ENCODE results near the gene HSPB8.

DNA sequence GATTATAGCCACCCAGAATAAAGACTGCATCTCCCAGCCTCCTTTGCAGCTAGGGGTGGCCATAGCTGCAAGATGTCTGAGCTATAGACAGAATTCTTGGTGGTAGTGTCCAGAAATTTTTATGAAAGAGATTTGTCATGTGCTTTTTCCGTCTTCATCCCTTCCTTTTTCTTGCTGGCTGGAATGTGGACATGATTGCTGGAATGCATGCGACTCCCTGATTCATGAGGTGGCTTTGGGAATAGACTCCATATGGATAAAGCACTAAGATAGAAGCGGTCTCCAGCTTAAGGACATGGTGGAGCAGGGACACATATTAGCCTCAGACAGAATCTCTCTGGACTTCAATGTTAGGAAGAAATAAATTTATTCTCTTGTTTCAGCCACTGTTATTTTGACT lies 10.0 kb upstream of the HSPB8 start:
- TF ChIP-seq, protein P1, sequence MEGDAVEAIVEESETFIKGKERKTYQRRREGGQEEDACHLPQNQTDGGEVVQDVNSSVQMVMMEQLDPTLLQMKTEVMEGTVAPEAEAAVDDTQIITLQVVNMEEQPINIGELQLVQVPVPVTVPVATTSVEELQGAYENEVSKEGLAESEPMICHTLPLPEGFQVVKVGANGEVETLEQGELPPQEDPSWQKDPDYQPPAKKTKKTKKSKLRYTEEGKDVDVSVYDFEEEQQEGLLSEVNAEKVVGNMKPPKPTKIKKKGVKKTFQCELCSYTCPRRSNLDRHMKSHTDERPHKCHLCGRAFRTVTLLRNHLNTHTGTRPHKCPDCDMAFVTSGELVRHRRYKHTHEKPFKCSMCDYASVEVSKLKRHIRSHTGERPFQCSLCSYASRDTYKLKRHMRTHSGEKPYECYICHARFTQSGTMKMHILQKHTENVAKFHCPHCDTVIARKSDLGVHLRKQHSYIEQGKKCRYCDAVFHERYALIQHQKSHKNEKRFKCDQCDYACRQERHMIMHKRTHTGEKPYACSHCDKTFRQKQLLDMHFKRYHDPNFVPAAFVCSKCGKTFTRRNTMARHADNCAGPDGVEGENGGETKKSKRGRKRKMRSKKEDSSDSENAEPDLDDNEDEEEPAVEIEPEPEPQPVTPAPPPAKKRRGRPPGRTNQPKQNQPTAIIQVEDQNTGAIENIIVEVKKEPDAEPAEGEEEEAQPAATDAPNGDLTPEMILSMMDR (conservative IDR thresholded peaks at IDR 0.05) = no peak
- no peak for TF ChIP-seq ZFX (IDR thresholded peaks at IDR 0.05)
